ENCODE data around the gene FLVCR2. TPM values are rescaled to one million over a fixed set of nuclear protein-coding genes. Genes with fewer than 3 reads are reported as not detected.

Gene FLVCR2
- total RNA-seq, 1 donor from 2014 or later = 3.7 TPM

DNA sequence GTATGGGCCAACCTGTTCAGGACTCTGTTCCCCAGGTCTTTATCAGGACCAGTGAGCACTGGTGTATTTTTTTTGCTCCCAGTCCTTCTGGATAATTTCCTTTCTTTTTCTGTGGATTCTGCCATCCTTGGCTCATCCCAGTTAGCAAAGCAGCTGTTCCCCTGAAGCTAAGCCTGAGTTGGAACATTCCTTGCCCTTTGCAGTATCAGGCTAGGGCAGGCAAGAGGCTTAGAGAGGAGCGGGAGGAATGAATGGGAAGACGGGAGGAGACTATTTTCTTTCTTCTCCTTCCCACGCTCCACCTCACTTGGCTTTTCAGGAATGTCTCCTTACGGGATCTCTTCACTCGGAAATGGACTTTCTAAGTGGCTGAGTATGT lies 53.0 kb downstream of the FLVCR2 start:
- intact Hi-C loops (cut with DNase I) = no loop called here
- no peak for DNase-seq (ENCODE audit: extremely low spot score in 2 of 2)
- Histone ChIP-seq H3K27me3 (no peaks in the 10 kb centered on the region), H3K4me1 (no peaks in the 10 kb centered on the region), H3K4me3 (no peak overlapping the region), H3K9me3 (no peaks in the 10 kb centered on the region), H3K27ac (no peak overlapping the region), H3K36me3 (no peaks in the 10 kb centered on the region)
- no peak for TF ChIP-seq CTCF (IDR thresholded peaks at IDR 0.05)
- TF ChIP-seq POLR2AphosphoS5 (IDR thresholded peaks at IDR 0.05; ENCODE audit: insufficient read depth in 1 of 2, low read depth in 1 of 2) = no peak
- no peak for TF ChIP-seq POLR2A (IDR thresholded peaks at IDR 0.05)

DNA sequence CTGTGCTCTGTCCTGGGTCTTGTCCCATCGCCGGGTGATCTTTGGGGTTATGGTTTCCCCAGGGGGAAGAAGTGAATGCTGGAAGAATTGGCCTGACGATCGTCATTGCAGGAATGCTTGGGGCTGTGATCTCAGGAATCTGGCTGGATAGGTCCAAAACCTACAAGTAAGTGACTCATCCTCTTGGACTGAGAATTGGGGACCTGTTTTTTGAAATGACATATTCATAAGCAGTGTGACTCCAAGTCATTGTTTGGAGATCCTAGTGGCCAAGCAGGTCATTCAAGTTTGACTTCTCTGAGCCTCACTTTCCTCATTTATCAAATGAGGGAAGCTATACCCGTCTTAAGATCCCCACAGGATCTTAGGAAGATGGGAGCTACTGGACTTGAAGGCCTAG lies 56.4 kb downstream of the FLVCR2 start:
- Histone ChIP-seq H3K4me3 (no peak overlapping the region), H3K36me3 (no peaks in the 10 kb centered on the region), H3K27me3 (no peaks in the 10 kb centered on the region), H3K4me1 (no peaks in the 10 kb centered on the region), H3K27ac (no peak overlapping the region), H3K9me3 (no peaks in the 10 kb centered on the region)
- no peak for DNase-seq (ENCODE audit: extremely low spot score in 2 of 2)
- intact Hi-C loops (cut with DNase I) = no loop called here
- no peak for TF ChIP-seq POLR2A (IDR thresholded peaks at IDR 0.05)
- TF ChIP-seq POLR2AphosphoS5 (IDR thresholded peaks at IDR 0.05; ENCODE audit: insufficient read depth in 1 of 2, low read depth in 1 of 2) = peak in 1 of 2 donors; percentile 50

- no peaks in the 10 kb centered on the region for H3K4me1 ChIP-seq
- H3K27me3 ChIP-seq = no peaks in the 10 kb centered on the region
- H3K4me3 ChIP-seq = no peak overlapping the region
- TF ChIP-seq POLR2A (IDR thresholded peaks at IDR 0.05) (no peak), POLR2AphosphoS5 (IDR thresholded peaks at IDR 0.05; ENCODE audit: insufficient read depth in 1 of 2, low read depth in 1 of 2) (no peak), CTCF (IDR thresholded peaks at IDR 0.05) (no peak)
- no peaks in the 10 kb centered on the region for H3K9me3 ChIP-seq
- no peak overlapping the region for H3K27ac ChIP-seq
- DNase-seq (ENCODE audit: extremely low spot score in 2 of 2) = no peak
- intact Hi-C loops (cut with DNase I) = no loop called here
- no peaks in the 10 kb centered on the region for H3K36me3 ChIP-seq
Measured at GRCh38 chr14:75636100-75636692, 57.8 kb downstream of the FLVCR2 start.

DNA sequence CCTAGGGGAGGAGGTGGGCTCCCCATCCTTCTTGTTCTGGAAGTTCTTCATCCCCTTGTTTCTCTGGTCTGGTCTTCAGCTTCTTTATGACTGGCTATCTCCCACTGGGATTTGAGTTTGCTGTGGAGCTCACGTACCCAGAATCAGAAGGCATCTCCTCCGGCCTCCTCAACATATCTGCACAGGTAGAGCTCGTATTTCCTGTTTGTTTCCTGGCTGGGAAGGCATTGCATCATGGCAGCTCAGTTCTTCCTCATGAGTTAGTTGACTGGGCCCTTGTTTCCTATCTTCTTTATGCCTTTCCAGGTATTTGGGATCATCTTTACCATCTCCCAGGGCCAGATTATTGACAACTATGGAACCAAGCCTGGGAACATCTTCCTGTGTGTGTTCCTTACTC lies 62.5 kb downstream of the FLVCR2 start:
- TF ChIP-seq CTCF (IDR thresholded peaks at IDR 0.05) (no peak), POLR2A (IDR thresholded peaks at IDR 0.05) (no peak), POLR2AphosphoS5 (IDR thresholded peaks at IDR 0.05; ENCODE audit: insufficient read depth in 1 of 2, low read depth in 1 of 2) (no peak)
- no peaks in the 10 kb centered on the region for H3K9me3 ChIP-seq
- H3K4me3 ChIP-seq = no peak overlapping the region
- H3K36me3 ChIP-seq = no peaks in the 10 kb centered on the region
- intact Hi-C loops (cut with DNase I) = no loop called here
- H3K27me3 ChIP-seq = no peaks in the 10 kb centered on the region
- no peak overlapping the region for H3K27ac ChIP-seq
- no peak for DNase-seq (ENCODE audit: extremely low spot score in 2 of 2)
- H3K4me1 ChIP-seq = no peaks in the 10 kb centered on the region

- H3K36me3 ChIP-seq = peaks cover 0 to 4% of the 10 kb centered on the region in 2 donors
- H3K4me1 ChIP-seq = no peaks in the 10 kb centered on the region
- intact Hi-C loops (cut with DNase I) = no loop called here
- H3K27me3 ChIP-seq = no peaks in the 10 kb centered on the region
- DNase-seq (ENCODE audit: extremely low spot score in 2 of 2) = no peak
- H3K9me3 ChIP-seq = no peaks in the 10 kb centered on the region
- no peak overlapping the region for H3K27ac ChIP-seq
- TF ChIP-seq CTCF (IDR thresholded peaks at IDR 0.05) = no peak
- TF ChIP-seq POLR2A (IDR thresholded peaks at IDR 0.05) = no peak
- no peak for TF ChIP-seq POLR2AphosphoS5 (IDR thresholded peaks at IDR 0.05; ENCODE audit: insufficient read depth in 1 of 2, low read depth in 1 of 2)
- no peak overlapping the region for H3K4me3 ChIP-seq
Measured at GRCh38 chr14:75643985-75644384, 65.6 kb downstream of the FLVCR2 start.

All from vagina (tissue), 2 donors.